COLO668 (cell line): ENCODE data around the gene DMXL2.
"Not testable (repeated sequence)": the region's sequence is repeated elsewhere in the genome, so short reads cannot be mapped to it uniquely, and the experiment has no call there.

ENCODE experiments used
- DNase-seq: peaks from one replicate; lab custom pipeline; 2025; ENCODE audit not compliant: unreplicated experiment; lab: John Stamatoyannopoulos, UW

DMXL2 gene

GRCh38 chr15:51625236-51625635 is 2.7 kb upstream of the DMXL2 start:
- no peak for DNase-seq

GRCh38 chr15:51624022-51624421 is 1.5 kb upstream of the DMXL2 start:
- DNase-seq, result no peak

- no peak for DNase-seq
These were observed 891 bp upstream of the DMXL2 start for GRCh38 chr15:51623386-51623938.

- peak; percentile 66 for DNase-seq
These were observed 501 bp downstream of the DMXL2 start for GRCh38 chr15:51621936-51622603.

- no peak for DNase-seq
These were observed 1.3 kb downstream of the DMXL2 start for GRCh38 chr15:51621155-51621765.

GRCh38 chr15:51620641-51621040 is 1.9 kb downstream of the DMXL2 start:
- DNase-seq, result no peak

GRCh38 chr15:51620122-51620521 is 2.4 kb downstream of the DMXL2 start:
- no peak for DNase-seq

GRCh38 chr15:51619331-51620035 is 3.1 kb downstream of the DMXL2 start:
- no peak for DNase-seq

GRCh38 chr15:51617886-51618285 is 4.7 kb downstream of the DMXL2 start:
- no peak for DNase-seq

GRCh38 chr15:51613951-51614350 is 8.6 kb downstream of the DMXL2 start:
- DNase-seq, result no peak

- DNase-seq, result not testable (repeated sequence)
These were observed 9.9 kb downstream of the DMXL2 start for GRCh38 chr15:51612669-51613068.

- DNase-seq, result not testable (repeated sequence)
These were observed 19.1 kb downstream of the DMXL2 start for GRCh38 chr15:51603462-51603948.

- DNase-seq, result no peak
These were observed 19.6 kb downstream of the DMXL2 start for GRCh38 chr15:51603002-51603401.

GRCh38 chr15:51602484-51602883 is 20.1 kb downstream of the DMXL2 start:
- DNase-seq, result no peak

- no peak for DNase-seq
These were observed 20.8 kb downstream of the DMXL2 start for GRCh38 chr15:51601801-51602200.

- DNase-seq, result no peak
These were observed 22.5 kb downstream of the DMXL2 start for GRCh38 chr15:51600114-51600513.

GRCh38 chr15:51589881-51590568 is 32.5 kb downstream of the DMXL2 start:
- no peak for DNase-seq

- DNase-seq, result no peak
These were observed 33.6 kb downstream of the DMXL2 start for GRCh38 chr15:51588966-51589365.

- DNase-seq, result no peak
These were observed 36.6 kb downstream of the DMXL2 start for GRCh38 chr15:51585986-51586385.

GRCh38 chr15:51580982-51581381 is 41.6 kb downstream of the DMXL2 start:
- DNase-seq, result no peak

- DNase-seq, result no peak
These were observed 42.2 kb downstream of the DMXL2 start for GRCh38 chr15:51580385-51580784.
